ENCODE measurements around the gene MAP2K7.

GRCh38 chr19:7856679-7857663, 46.7 kb upstream of the MAP2K7 start:
- TF ChIP-seq POLR2AphosphoS5 (IDR thresholded peaks at IDR 0.05; ENCODE audit: low read depth, low read length) (no peak), POLR2A (IDR thresholded peaks at IDR 0.05; ENCODE audit: low read depth, low read length) (no peak), TAF1 (IDR thresholded peaks at IDR 0.05; ENCODE audit: borderline replicate concordance, low read depth, low read length) (no peak)
